ENCODE measurements around the gene SRRM3. TPM values are rescaled to one million over a fixed set of nuclear protein-coding genes. Genes with fewer than 3 reads are reported as not detected.

Gene SRRM3
- polyA plus RNA-seq, 1 of the 3 experiments (the other 2 are of a cell fraction): 2.7 TPM

GRCh38 chr7:76302347-76303201, 100.9 kb downstream of the SRRM3 start, which contains the start of gene HSPB1:
TSS of gene HSPB1 (plus strand) at chr7:76302673. CDS start at chr7:76302713, 40 bp downstream.
- Histone ChIP-seq H3F3A (replicated peaks; ENCODE audit: insufficient read depth) (peaks cover 17% of the 10 kb centered on the region), H3K9me3 (no peaks in the 10 kb centered on the region), H3K27me3 (ENCODE audit: insufficient read depth) (no peaks in the 10 kb centered on the region), H3K36me3 (replicated peaks in 1 of 2; ENCODE audit: control insufficient read depth in 1 of 2, insufficient read depth in 2 of 2, low read length in 1 of 2) (peaks cover 3 to 10% of the 10 kb centered on the region in 2 experiments), H3K4me1 (ENCODE audit: control insufficient read depth in 1 of 2, insufficient read depth in 2 of 2, low read depth in 1 of 2, low read length in 1 of 2) (peaks cover 18 to 21% of the 10 kb centered on the region in 2 experiments; a peak in 2 of 4 replicates), H3K9ac (peak within 1 kb of the TSS; percentile 88), H2AFZ (ENCODE audit: low read depth) (peak within 1 kb of the TSS; percentile 75), H3K27ac (ENCODE audit: low read depth in 2 of 2, low read length in 1 of 2) (peak within 1 kb of the TSS; percentile 71 to 86), H3K9me2 (no peaks in the 10 kb centered on the region), H3K4me2 (peak within 1 kb of the TSS; percentile 87), H3K4me3 (ENCODE audit: low read depth in 2 of 2, low read length in 1 of 2) (peak within 1 kb of the TSS; percentile 63 to 96), H4K20me1 (ENCODE audit: insufficient read depth) (peaks cover 8% of the 10 kb centered on the region), H3K79me2 (ENCODE audit: insufficient read depth) (peaks cover 24% of the 10 kb centered on the region)
- 1% methylated on average over 55 of the region's 75 CpGs for WGBS (ENCODE audit: low lambda C conversion rate)
- ChIA-PET POLR2A (interaction anchor here (0.7 to 2.4 kb wide), 7 partner anchors 9 to 117 kb away, joined by 3 to 10 read pairs (median 3); partner anchors contain the start of gene YWHAG), CTCF (interaction anchor here (0.6 to 31.3 kb wide), 6 partner anchors 9 to 125 kb away, joined by 3 to 774 read pairs (median 6); partner anchors contain the start of gene YWHAG)
- DNase-seq: peak; percentile 93
- TF ChIP-seq TEAD4 (IDR thresholded peaks at IDR 0.05; ENCODE audit: borderline replicate concordance, insufficient read depth): peak; percentile 61; the same call in 1 of the 2 replicates
- TF ChIP-seq RFX5 (IDR thresholded peaks at IDR 0.05; ENCODE audit: low read length): 0 out of 2 replicates have a peak, but pooled peaks have one; percentile 20
- TF ChIP-seq EZH2phosphoT487 (IDR thresholded peaks at IDR 0.05; ENCODE audit: borderline replicate concordance, low read depth): no peak
- TF ChIP-seq MXI1 (IDR thresholded peaks at IDR 0.05; ENCODE audit: low read depth, low read length): peak; percentile 69
- no peak for TF ChIP-seq RXRA (IDR thresholded peaks at IDR 0.05; ENCODE audit: borderline replicate concordance, low read depth)
- 0 out of 2 replicates have a peak, but pooled peaks have one; percentile 39 for TF ChIP-seq REST (IDR thresholded peaks at IDR 0.05; ENCODE audit: low read depth, low read length)
- TF ChIP-seq PBX3 (IDR thresholded peaks at IDR 0.05): peak; percentile 46
- 0 out of 2 replicates have a peak, but pooled peaks have one; percentile 2 for TF ChIP-seq NRF1 (IDR thresholded peaks at IDR 0.05; ENCODE audit: low read depth, low read length)
- 0 out of 2 replicates have a peak, but pooled peaks have one; percentile 22 for TF ChIP-seq SIN3A (IDR thresholded peaks at IDR 0.05; ENCODE audit: borderline replicate concordance, low read depth, low read length)
- peak; percentile 44 to 93; a peak in 3 of 4 replicates for TF ChIP-seq EP300 (IDR thresholded peaks at IDR 0.05; ENCODE audit: borderline replicate concordance in 1 of 2, low read depth in 1 of 2, low read length in 1 of 2)
- TF ChIP-seq TAF1 (IDR thresholded peaks at IDR 0.05; ENCODE audit: borderline replicate concordance, low read depth, low read length): peak; percentile 80
- TF ChIP-seq YY1 (IDR thresholded peaks at IDR 0.05; ENCODE audit: low read depth): peak; percentile 71; the same call in 1 of the 2 replicates
- peak; percentile 73; the same call in 1 of the 2 replicates for TF ChIP-seq RCOR1 (IDR thresholded peaks at IDR 0.05; ENCODE audit: low read length)
- TF ChIP-seq RAD21 (IDR thresholded peaks at IDR 0.05; ENCODE audit: low read length): peak; percentile 38; the same call in 1 of the 2 replicates
- TF ChIP-seq MEF2A (IDR thresholded peaks at IDR 0.05; ENCODE audit: borderline replicate concordance, low read depth): peak; percentile 95
- peak; percentile 50; the same call in 1 of the 2 replicates for TF ChIP-seq FOXJ3 (CRISPR knock-in tag; IDR thresholded peaks at IDR 0.05)
- TF ChIP-seq SMC3 (IDR thresholded peaks at IDR 0.05; ENCODE audit: low read depth, low read length): peak; percentile 27; the same call in 1 of the 2 replicates
- no peak for TF ChIP-seq ZBTB33 (IDR thresholded peaks at IDR 0.05; ENCODE audit: borderline replicate concordance, low read depth)
- TF ChIP-seq CTCF (IDR thresholded peaks at IDR 0.05): 0 out of 2 replicates have a peak, but pooled peaks have one; percentile 21
- no peak for TF ChIP-seq USF2 (IDR thresholded peaks at IDR 0.05; ENCODE audit: borderline replicate concordance, low read depth, low read length)
